Stimulated activated CD4-positive, alpha-beta T cell treated with anti-CD3 and anti-CD28 coated beads, Interleukin-4, amount 100 ng/mL, for 1 hour (primary cell): ENCODE data around the gene EI24.
A peak's percentile ranks its signal among the peaks of the same experiment; 100 is the strongest.

Experiments
- DNase-seq: peaks from one replicate; pipeline ENCODE4 v3.0.0-alpha.2; 2020

The EI24 gene

GRCh38 chr11:125583496-125583895 lies 14.2 kb downstream of the EI24 start:
- DNase-seq = no peak

- DNase-seq = no peak
Measured at GRCh38 chr11:125585487-125585886, 16.2 kb downstream of the EI24 start.

- no peak for DNase-seq
Measured at GRCh38 chr11:125586623-125587022, 17.3 kb downstream of the EI24 start.

- DNase-seq = no peak
Measured at GRCh38 chr11:125587480-125587879, 18.2 kb downstream of the EI24 start.

GRCh38 chr11:125588505-125588904 lies 19.2 kb downstream of the EI24 start:
- no peak for DNase-seq

- peak; percentile 32 for DNase-seq
Measured at GRCh38 chr11:125591649-125592304, 22.5 kb downstream of the EI24 start.

- DNase-seq = peak; percentile 95
Measured at GRCh38 chr11:125592305-125593113, 23.2 kb downstream of the EI24 start, which contains the start of gene STT3A. TSS of gene STT3A (plus strand) at chr11:125592852. CDS start at chr11:125595916, 3,064 bp downstream.

- no peak for DNase-seq
Measured at GRCh38 chr11:125593114-125593820, 24.0 kb downstream of the EI24 start.

GRCh38 chr11:125594958-125595357 lies 25.7 kb downstream of the EI24 start:
- DNase-seq = no peak

GRCh38 chr11:125600663-125601062 lies 31.4 kb downstream of the EI24 start:
- DNase-seq = no peak

- DNase-seq = no peak
Measured at GRCh38 chr11:125603207-125603606, 33.9 kb downstream of the EI24 start.

- no peak for DNase-seq
Measured at GRCh38 chr11:125605417-125605816, 36.1 kb downstream of the EI24 start.

- DNase-seq = no peak
Measured at GRCh38 chr11:125609545-125609944, 40.3 kb downstream of the EI24 start.

- DNase-seq = no peak
Measured at GRCh38 chr11:125618383-125618782, 49.1 kb downstream of the EI24 start.

GRCh38 chr11:125621995-125622394 lies 52.7 kb downstream of the EI24 start:
- DNase-seq = no peak

- DNase-seq = no peak
Measured at GRCh38 chr11:125623064-125623463, 53.8 kb downstream of the EI24 start.

GRCh38 chr11:125624756-125625213 lies 55.5 kb downstream of the EI24 start, which contains the start of gene CHEK1:
TSS of gene CHEK1 (plus strand) at chr11:125625163. CDS start at chr11:125626769, 1,606 bp downstream.
- DNase-seq = no peak

GRCh38 chr11:125625225-125625629 lies 56.0 kb downstream of the EI24 start:
- DNase-seq = no peak

GRCh38 chr11:125625630-125626287 lies 56.5 kb downstream of the EI24 start:
- peak; percentile 85 for DNase-seq

- DNase-seq = no peak
Measured at GRCh38 chr11:125626288-125626950, 57.1 kb downstream of the EI24 start.

GRCh38 chr11:125627236-125627910 lies 58.1 kb downstream of the EI24 start:
- DNase-seq = no peak
